GM13976 (cell line): ENCODE results near the gene ADGRD2.

ENCODE experiments used
- DNase-seq: peaks from one replicate; pipeline ENCODE4 v3.0.0; 2012; ENCODE audit warnings: low spot score
- CTCF ChIP-seq: IDR thresholded peaks from 2 replicates; pipeline ENCODE4 v1.5.1; 2012; ENCODE audit warnings: borderline replicate concordance, mild to moderate bottlenecking; ENCODE audit not compliant: insufficient read depth; ENCODE audit errors: extremely low read depth, missing control alignments, control extremely low read depth
- in situ Hi-C: fragments of 300-500 bp; cut with MboI; formaldehyde crosslinking; loops from one replicate; pipeline ENCODE4 v1.12.0; 2022; ENCODE audit warnings: low sequenced_read_pairs, mixed read lengths, inconsistent platforms; ENCODE audit not compliant: unreplicated experiment

Gene ADGRD2

GRCh38 chr9:124467410-124468060 lies 17.3 kb downstream of the ADGRD2 start:
- in situ Hi-C loops, result no loop called here
- no peak for DNase-seq
- no peak for TF ChIP-seq CTCF

- TF ChIP-seq CTCF, result no peak
- in situ Hi-C loops, result no loop called here
- no peak for DNase-seq
Measured at GRCh38 chr9:124468061-124468740, 17.9 kb downstream of the ADGRD2 start.

GRCh38 chr9:124469011-124469832 lies 19.0 kb downstream of the ADGRD2 start:
- DNase-seq, result no peak
- TF ChIP-seq CTCF, result no peak
- in situ Hi-C loops, result no loop called here

GRCh38 chr9:124470306-124470705 lies 20.1 kb downstream of the ADGRD2 start:
- in situ Hi-C loops, result no loop called here

GRCh38 chr9:124470726-124471125 lies 20.5 kb downstream of the ADGRD2 start:
- no peak for DNase-seq
- TF ChIP-seq CTCF, result no peak
- in situ Hi-C loops, result no loop called here

More at GRCh38 chr9:124470306-124470705, 20.1 kb downstream of the ADGRD2 start:
- no peak for TF ChIP-seq CTCF
- DNase-seq, result no peak

- TF ChIP-seq CTCF, result no peak
- DNase-seq, result no peak
- in situ Hi-C loops, result no loop called here
Measured at GRCh38 chr9:124471761-124472160, 21.5 kb downstream of the ADGRD2 start.
